GM23338 (cell line): ENCODE measurements around the gene TMEM190. TPM values are rescaled to one million over a fixed set of nuclear protein-coding genes. Genes with fewer than 3 reads are reported as not detected.

ENCODE experiments used
- ATAC-seq: fragments of 200-7000 bp; cut with Tn5 transposase; 3 replicates; pipeline ENCODE4 v1.9.1; 2020
- DNase-seq: peaks from one replicate; pipeline ENCODE4 v3.0.0-alpha.2; 2015; ENCODE audit warnings: low spot score
- H2AFZ ChIP-seq: fragments of 200-600 bp; sonication (generic); 2 replicates; pipeline ENCODE4 v1.8.0; 2016; ENCODE audit warnings: antibody characterized with exemption, mild to moderate bottlenecking, moderate library complexity
- H3F3A ChIP-seq: fragments of 200-600 bp; sonication (generic); replicated peaks from 2 replicates; pipeline ENCODE4 v1.8.0; 2017; ENCODE audit warnings: antibody characterized with exemption, mixed run types, low read depth
- H3K27ac ChIP-seq: fragments of 200-600 bp; sonication (generic); 2 replicates; pipeline ENCODE4 v1.6.1; 2016; ENCODE audit warnings: low read depth
- H3K27me3 ChIP-seq: fragments of 200-600 bp; sonication (generic); 2 replicates; pipeline ENCODE4 v1.8.0; 2016; ENCODE audit warnings: mild to moderate bottlenecking, mixed run types, moderate library complexity; ENCODE audit not compliant: insufficient read depth
- H3K36me3 ChIP-seq: fragments of 200-600 bp; sonication (generic); 2 replicates; pipeline ENCODE4 v1.8.0; 2016; ENCODE audit warnings: mild to moderate bottlenecking; ENCODE audit not compliant: insufficient read depth
- H3K4me1 ChIP-seq: fragments of 200-600 bp; sonication (generic); 2 replicates; pipeline ENCODE4 v1.8.0; 2016; ENCODE audit warnings: mild to moderate bottlenecking, moderate library complexity; ENCODE audit not compliant: insufficient read depth
- H3K4me2 ChIP-seq: fragments of 200-600 bp; sonication (generic); 2 replicates; pipeline ENCODE4 v1.7.1; 2017; ENCODE audit warnings: mixed run types
- H3K4me3 ChIP-seq: fragments of 200-600 bp; sonication (generic); 2 replicates; pipeline ENCODE4 v1.6.1; 2016; ENCODE audit warnings: mixed run types
- H3K79me2 ChIP-seq: fragments of 200-600 bp; sonication (generic); replicated peaks from 2 replicates; pipeline ENCODE4 v1.8.0; 2017; ENCODE audit warnings: mild to moderate bottlenecking; ENCODE audit not compliant: insufficient read depth
- H3K9me2 ChIP-seq: fragments of 200-600 bp; sonication (generic); 2 replicates; pipeline ENCODE4 v1.8.0; 2017; ENCODE audit not compliant: insufficient read depth
- H4K20me1 ChIP-seq: fragments of 200-600 bp; sonication (generic); replicated peaks from 2 replicates; pipeline ENCODE4 v1.8.0; 2017; ENCODE audit warnings: mild to moderate bottlenecking; ENCODE audit not compliant: insufficient read depth
- H3K27ac Mint-ChIP-seq: 2 replicates; pipeline ENCODE4 v1.8.0; 2020; ENCODE audit warnings: inconsistent platforms, mild to moderate bottlenecking, moderate library complexity, mixed read lengths
- H3K27me3 Mint-ChIP-seq: 3 replicates; pipeline ENCODE4 v1.8.0; 2022; ENCODE audit warnings: low read depth, mild to moderate bottlenecking, moderate library complexity, mixed read lengths, inconsistent platforms; ENCODE audit not compliant: insufficient read depth, poor library complexity
- H3K36me3 Mint-ChIP-seq: 3 replicates; pipeline ENCODE4 v1.8.0; 2021; ENCODE audit warnings: low read depth, mild to moderate bottlenecking, inconsistent platforms, moderate library complexity, mixed read lengths
- H3K4me1 Mint-ChIP-seq: 3 replicates; pipeline ENCODE4 v1.8.0; 2020; ENCODE audit warnings: mild to moderate bottlenecking, inconsistent platforms, mixed read lengths
- H3K4me3 Mint-ChIP-seq: 3 replicates; pipeline ENCODE4 v1.8.0; 2021; ENCODE audit warnings: moderate library complexity, mild to moderate bottlenecking, inconsistent platforms, mixed read lengths
- H3K9me3 Mint-ChIP-seq: 3 replicates; pipeline ENCODE4 v1.8.0; 2020; ENCODE audit warnings: moderate library complexity, mild to moderate bottlenecking, inconsistent platforms, mixed read lengths
- CREB1 ChIP-seq: fragments of 250-450 bp; sonication (Bioruptor Pico); IDR thresholded peaks from 2 replicates; pipeline ENCODE4 v1.5.0; 2020; ENCODE audit warnings: low read depth, mild to moderate bottlenecking, moderate library complexity
- EZH2 ChIP-seq: fragments of 200-600 bp; sonication (generic); IDR thresholded peaks from one replicate; pipeline ENCODE4 v1.8.0; 2017; ENCODE audit warnings: antibody characterized with exemption, mild to moderate bottlenecking, low read depth; ENCODE audit not compliant: unreplicated experiment
- JUNB ChIP-seq: IDR thresholded peaks from one replicate; pipeline ENCODE4 v1.6.1; 2016; ENCODE audit warnings: antibody characterized with exemption; ENCODE audit not compliant: unreplicated experiment
- NANOG ChIP-seq: IDR thresholded peaks from 2 replicates; pipeline ENCODE4 v1.6.1; 2016; ENCODE audit warnings: antibody characterized with exemption, borderline replicate concordance
- POLR2AphosphoS5 ChIP-seq: IDR thresholded peaks from 2 replicates; pipeline ENCODE4 v1.6.1; 2016; ENCODE audit warnings: antibody characterized with exemption, low read depth
- STAT1 ChIP-seq: IDR thresholded peaks from one replicate; pipeline ENCODE4 v1.6.1; 2016; ENCODE audit warnings: antibody characterized with exemption; ENCODE audit not compliant: unreplicated experiment
- ZNF114 ChIP-seq: fragments of 250-450 bp; sonication (Bioruptor Pico); IDR thresholded peaks from 2 replicates; pipeline ENCODE4 v1.5.0; 2020; ENCODE audit warnings: mild to moderate bottlenecking, moderate library complexity
- ZNF331 ChIP-seq: fragments of 250-450 bp; sonication (Bioruptor Pico); IDR thresholded peaks from 2 replicates; pipeline ENCODE4 v1.5.0; 2020; ENCODE audit warnings: low read depth, mild to moderate bottlenecking, moderate library complexity
- polyA plus RNA-seq: library from polyadenylated mRNA; unstranded; fragments of >200 nt; fragmentation: Nextera tagmentation; extraction: Ambion mirVana; gene quantifications from 2 replicates; pipeline ENCODE4 v1.2.1, GENCODE V29; 2016
- total RNA-seq: library from RNA; depleted of rRNA; stranded (reverse); fragments of >200 nt; shearing (Covaris generic); gene quantifications from 2 replicates; pipeline ENCODE4 v1.2.3, GENCODE V29; 2014
- TF ChIP-seq, protein P1 (sequence below), 2 experiments: fragments of 200-600 bp in 1 of 2; sonication (generic) in 1 of 2; conservative IDR thresholded peaks; 2 replicates each; pipeline versions ENCODE4 v1.5.1 to v1.6.1; 2016 to 2017; ENCODE audit warnings: antibody characterized with exemption in 2 of 2, low read depth in 2 of 2, mild to moderate bottlenecking in 2 of 2, moderate library complexity in 1 of 2
- TF ChIP-seq, protein P2 (sequence below): IDR thresholded peaks from one replicate; pipeline ENCODE4 v1.6.1; 2018; ENCODE audit warnings: antibody characterized with exemption; ENCODE audit not compliant: unreplicated experiment
- TF ChIP-seq, protein P3 (sequence below): fragments of 250-450 bp; sonication (Bioruptor Pico); IDR thresholded peaks from 2 replicates; pipeline ENCODE4 v1.5.0; 2020; ENCODE audit warnings: mild to moderate bottlenecking, moderate library complexity

The TMEM190 gene
- total and polyA plus RNA-seq, 2 experiments from 2014 or later = 4.8 TPM; not detected in 1

DNA sequence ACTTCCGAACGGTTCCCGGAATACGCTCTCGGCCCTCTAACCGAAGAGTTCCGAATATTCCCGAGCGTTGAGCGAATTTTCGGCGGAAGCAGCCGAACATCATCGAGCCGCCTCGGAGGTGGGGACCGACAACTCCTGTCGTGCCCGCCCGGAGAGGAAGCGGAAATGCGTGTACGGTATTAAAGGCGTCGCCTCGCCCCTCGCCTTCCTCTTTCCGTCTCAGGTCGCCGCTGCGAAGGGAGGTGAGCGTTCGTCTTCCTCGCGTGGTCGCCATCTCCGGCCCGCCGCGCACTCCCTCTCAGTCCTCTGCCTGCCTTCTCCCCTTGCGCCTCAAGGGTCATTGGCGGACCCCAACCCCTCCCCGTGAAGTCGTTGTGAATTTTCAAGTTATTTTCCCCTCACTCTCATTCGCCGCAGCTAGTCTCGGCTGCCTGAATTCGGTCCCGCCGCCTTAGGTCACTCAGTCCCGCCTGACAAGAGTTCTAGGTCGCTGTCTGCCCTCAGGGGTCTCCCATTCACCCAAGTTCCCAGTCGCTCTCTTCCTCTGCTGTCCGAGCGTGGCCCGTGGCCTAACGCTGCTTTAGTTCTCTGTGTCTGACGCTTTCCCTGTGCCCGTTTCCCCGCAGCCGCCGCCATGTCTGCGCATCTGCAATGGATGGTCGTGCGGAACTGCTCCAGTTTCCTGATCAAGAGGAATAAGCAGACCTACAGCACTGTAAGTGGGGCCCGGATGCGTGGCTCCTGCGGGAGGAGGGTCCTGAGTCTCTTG lies 9.3 kb downstream of the TMEM190 start, which contains the start of gene RPL28 (continued):
- TF ChIP-seq, protein P1, sequence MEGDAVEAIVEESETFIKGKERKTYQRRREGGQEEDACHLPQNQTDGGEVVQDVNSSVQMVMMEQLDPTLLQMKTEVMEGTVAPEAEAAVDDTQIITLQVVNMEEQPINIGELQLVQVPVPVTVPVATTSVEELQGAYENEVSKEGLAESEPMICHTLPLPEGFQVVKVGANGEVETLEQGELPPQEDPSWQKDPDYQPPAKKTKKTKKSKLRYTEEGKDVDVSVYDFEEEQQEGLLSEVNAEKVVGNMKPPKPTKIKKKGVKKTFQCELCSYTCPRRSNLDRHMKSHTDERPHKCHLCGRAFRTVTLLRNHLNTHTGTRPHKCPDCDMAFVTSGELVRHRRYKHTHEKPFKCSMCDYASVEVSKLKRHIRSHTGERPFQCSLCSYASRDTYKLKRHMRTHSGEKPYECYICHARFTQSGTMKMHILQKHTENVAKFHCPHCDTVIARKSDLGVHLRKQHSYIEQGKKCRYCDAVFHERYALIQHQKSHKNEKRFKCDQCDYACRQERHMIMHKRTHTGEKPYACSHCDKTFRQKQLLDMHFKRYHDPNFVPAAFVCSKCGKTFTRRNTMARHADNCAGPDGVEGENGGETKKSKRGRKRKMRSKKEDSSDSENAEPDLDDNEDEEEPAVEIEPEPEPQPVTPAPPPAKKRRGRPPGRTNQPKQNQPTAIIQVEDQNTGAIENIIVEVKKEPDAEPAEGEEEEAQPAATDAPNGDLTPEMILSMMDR (conservative IDR thresholded peaks at IDR 0.05; ENCODE audit: low read depth in 2 of 2) = no peak
- no peak for TF ChIP-seq EZH2

DNA sequence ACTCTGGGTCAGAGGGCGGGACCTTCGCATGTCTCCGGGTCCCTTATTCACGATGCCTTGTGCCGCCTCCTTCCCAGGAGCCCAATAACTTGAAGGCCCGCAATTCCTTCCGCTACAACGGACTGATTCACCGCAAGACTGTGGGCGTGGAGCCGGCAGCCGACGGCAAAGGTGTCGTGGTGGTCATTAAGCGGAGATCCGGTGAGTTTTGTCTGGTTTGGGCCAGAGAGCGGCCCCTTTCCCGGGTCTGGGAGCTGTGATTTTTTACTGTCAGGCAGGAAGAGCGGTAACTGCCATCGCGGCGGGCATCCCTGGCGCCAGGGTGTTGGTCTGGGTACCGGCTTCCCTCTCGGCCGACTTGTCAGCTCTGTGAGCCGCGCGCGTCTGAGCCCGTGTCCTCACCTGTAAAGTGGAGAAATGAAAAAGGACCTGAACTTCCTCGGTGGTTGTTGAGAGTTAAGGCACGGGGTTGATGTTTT lies 9.9 kb downstream of the TMEM190 start:
- Mint-ChIP-seq H3K27me3 (peaks cover 54% of the 10 kb centered on the region), H3K9me3 (peaks cover 5% of the 10 kb centered on the region), H3K4me3 (peak overlapping the region; percentile 99), H3K36me3 (peaks cover 57% of the 10 kb centered on the region), H3K27ac (peak overlapping the region; percentile 98), H3K4me1 (peaks cover 57% of the 10 kb centered on the region)
- Histone ChIP-seq H3K9me2 (no peaks in the 10 kb centered on the region), H3K27ac (0 out of 2 replicates have a peak overlapping the region, but pooled peaks have one; percentile 21), H3K4me2 (peak overlapping the region; percentile 97), H4K20me1 (peaks cover 46% of the 10 kb centered on the region), H3K27me3 (peaks cover 12% of the 10 kb centered on the region), H3K4me3 (peak overlapping the region; percentile 99), H3F3A (peaks cover 63% of the 10 kb centered on the region), H3K4me1 (peaks cover 57% of the 10 kb centered on the region), H2AFZ (no peak overlapping the region), H3K79me2 (peaks cover 33% of the 10 kb centered on the region), H3K36me3 (peaks cover 11% of the 10 kb centered on the region; the same call in 1 of the 2 replicates)
- DNase-seq = no peak
- ATAC-seq = no peak
- no peak for TF ChIP-seq NANOG
- no peak for TF ChIP-seq POLR2AphosphoS5
- TF ChIP-seq CREB1 (CRISPR knock-in tag) = no peak
- TF ChIP-seq EZH2 = no peak
- TF ChIP-seq, protein P2, sequence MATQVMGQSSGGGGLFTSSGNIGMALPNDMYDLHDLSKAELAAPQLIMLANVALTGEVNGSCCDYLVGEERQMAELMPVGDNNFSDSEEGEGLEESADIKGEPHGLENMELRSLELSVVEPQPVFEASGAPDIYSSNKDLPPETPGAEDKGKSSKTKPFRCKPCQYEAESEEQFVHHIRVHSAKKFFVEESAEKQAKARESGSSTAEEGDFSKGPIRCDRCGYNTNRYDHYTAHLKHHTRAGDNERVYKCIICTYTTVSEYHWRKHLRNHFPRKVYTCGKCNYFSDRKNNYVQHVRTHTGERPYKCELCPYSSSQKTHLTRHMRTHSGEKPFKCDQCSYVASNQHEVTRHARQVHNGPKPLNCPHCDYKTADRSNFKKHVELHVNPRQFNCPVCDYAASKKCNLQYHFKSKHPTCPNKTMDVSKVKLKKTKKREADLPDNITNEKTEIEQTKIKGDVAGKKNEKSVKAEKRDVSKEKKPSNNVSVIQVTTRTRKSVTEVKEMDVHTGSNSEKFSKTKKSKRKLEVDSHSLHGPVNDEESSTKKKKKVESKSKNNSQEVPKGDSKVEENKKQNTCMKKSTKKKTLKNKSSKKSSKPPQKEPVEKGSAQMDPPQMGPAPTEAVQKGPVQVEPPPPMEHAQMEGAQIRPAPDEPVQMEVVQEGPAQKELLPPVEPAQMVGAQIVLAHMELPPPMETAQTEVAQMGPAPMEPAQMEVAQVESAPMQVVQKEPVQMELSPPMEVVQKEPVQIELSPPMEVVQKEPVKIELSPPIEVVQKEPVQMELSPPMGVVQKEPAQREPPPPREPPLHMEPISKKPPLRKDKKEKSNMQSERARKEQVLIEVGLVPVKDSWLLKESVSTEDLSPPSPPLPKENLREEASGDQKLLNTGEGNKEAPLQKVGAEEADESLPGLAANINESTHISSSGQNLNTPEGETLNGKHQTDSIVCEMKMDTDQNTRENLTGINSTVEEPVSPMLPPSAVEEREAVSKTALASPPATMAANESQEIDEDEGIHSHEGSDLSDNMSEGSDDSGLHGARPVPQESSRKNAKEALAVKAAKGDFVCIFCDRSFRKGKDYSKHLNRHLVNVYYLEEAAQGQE = no peak
- TF ChIP-seq, protein P3, sequence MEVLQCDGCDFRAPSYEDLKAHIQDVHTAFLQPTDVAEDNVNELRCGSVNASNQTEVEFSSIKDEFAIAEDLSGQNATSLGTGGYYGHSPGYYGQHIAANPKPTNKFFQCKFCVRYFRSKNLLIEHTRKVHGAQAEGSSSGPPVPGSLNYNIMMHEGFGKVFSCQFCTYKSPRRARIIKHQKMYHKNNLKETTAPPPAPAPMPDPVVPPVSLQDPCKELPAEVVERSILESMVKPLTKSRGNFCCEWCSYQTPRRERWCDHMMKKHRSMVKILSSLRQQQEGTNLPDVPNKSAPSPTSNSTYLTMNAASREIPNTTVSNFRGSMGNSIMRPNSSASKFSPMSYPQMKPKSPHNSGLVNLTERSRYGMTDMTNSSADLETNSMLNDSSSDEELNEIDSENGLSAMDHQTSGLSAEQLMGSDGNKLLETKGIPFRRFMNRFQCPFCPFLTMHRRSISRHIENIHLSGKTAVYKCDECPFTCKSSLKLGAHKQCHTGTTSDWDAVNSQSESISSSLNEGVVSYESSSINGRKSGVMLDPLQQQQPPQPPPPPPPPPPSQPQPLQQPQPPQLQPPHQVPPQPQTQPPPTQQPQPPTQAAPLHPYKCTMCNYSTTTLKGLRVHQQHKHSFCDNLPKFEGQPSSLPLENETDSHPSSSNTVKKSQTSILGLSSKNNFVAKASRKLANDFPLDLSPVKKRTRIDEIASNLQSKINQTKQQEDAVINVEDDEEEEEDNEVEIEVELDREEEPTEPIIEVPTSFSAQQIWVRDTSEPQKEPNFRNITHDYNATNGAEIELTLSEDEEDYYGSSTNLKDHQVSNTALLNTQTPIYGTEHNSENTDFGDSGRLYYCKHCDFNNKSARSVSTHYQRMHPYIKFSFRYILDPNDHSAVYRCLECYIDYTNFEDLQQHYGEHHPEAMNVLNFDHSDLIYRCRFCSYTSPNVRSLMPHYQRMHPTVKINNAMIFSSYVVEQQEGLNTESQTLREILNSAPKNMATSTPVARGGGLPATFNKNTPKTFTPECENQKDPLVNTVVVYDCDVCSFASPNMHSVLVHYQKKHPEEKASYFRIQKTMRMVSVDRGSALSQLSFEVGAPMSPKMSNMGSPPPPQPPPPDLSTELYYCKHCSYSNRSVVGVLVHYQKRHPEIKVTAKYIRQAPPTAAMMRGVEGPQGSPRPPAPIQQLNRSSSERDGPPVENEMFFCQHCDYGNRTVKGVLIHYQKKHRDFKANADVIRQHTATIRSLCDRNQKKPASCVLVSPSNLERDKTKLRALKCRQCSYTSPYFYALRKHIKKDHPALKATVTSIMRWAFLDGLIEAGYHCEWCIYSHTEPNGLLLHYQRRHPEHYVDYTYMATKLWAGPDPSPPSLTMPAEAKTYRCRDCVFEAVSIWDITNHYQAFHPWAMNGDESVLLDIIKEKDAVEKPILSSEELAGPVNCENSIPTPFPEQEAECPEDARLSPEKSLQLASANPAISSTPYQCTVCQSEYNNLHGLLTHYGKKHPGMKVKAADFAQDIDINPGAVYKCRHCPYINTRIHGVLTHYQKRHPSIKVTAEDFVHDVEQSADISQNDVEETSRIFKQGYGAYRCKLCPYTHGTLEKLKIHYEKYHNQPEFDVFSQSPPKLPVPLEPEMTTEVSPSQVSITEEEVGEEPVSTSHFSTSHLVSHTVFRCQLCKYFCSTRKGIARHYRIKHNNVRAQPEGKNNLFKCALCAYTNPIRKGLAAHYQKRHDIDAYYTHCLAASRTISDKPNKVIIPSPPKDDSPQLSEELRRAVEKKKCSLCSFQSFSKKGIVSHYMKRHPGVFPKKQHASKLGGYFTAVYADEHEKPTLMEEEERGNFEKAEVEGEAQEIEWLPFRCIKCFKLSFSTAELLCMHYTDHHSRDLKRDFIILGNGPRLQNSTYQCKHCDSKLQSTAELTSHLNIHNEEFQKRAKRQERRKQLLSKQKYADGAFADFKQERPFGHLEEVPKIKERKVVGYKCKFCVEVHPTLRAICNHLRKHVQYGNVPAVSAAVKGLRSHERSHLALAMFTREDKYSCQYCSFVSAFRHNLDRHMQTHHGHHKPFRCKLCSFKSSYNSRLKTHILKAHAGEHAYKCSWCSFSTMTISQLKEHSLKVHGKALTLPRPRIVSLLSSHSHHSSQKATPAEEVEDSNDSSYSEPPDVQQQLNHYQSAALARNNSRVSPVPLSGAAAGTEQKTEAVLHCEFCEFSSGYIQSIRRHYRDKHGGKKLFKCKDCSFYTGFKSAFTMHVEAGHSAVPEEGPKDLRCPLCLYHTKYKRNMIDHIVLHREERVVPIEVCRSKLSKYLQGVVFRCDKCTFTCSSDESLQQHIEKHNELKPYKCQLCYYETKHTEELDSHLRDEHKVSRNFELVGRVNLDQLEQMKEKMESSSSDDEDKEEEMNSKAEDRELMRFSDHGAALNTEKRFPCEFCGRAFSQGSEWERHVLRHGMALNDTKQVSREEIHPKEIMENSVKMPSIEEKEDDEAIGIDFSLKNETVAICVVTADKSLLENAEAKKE = no peak
- TF ChIP-seq ZNF331 (CRISPR knock-in tag) = no peak
- no peak for TF ChIP-seq STAT1
- no peak for TF ChIP-seq JUNB
- no peak for TF ChIP-seq ZNF114 (CRISPR knock-in tag)
